Loucy (cell line): ENCODE data around the gene SPAG9.
A peak's percentile ranks its signal among the peaks of the same experiment; 100 is the strongest.

Source experiments
- EZH2phosphoT487 ChIP-seq: fragments of 200-600 bp; IDR thresholded peaks from 2 replicates; pipeline ENCODE4 v1.6.1; 2018; ENCODE audit warnings: antibody characterized with exemption, mild to moderate bottlenecking, moderate library complexity, borderline replicate concordance
- TF ChIP-seq, protein P1 (sequence below): fragments of 200-600 bp; sonication (generic); conservative IDR thresholded peaks from 2 replicates; pipeline ENCODE4 v1.5.1; 2014; ENCODE audit warnings: mild to moderate bottlenecking, antibody characterized with exemption, low read length

DNA sequence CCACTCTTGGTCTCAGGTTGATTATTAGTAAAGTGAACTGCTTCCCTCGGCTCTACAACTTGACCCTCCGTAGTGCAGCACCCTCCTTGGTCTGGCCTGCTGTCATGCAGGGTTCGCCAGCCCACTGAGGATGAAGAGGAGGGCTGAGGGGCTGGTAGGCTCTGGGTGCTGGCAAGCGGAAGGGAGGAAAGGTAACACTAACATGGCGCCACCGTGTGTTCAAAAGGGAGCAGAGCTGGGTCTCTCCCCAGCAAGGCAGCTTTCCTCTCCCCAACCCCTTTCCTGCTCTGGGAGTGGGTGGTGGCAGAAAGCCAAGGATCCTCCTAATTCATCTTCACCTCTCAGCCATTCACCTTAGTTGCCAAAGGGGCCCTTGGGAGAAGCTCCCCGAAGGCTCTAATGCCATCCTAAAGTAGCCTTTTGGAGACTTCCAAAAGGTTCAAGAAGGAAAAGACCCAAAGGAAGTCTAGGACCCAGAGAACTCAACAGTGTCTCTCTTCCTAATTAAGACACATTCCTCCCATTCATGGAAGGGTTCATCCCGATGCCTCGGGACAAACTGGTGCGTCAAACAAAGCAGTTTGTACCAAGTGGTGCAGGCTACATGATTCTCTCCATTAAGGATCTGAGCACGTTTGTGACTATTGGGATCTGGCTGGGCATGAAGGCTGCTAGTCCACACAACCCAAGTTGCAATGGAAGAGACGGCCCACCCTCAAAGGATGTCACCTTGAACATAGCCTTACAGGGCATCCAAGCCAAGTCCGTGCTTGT, 163.7 kb downstream of the SPAG9 start:
- TF ChIP-seq, protein P1, sequence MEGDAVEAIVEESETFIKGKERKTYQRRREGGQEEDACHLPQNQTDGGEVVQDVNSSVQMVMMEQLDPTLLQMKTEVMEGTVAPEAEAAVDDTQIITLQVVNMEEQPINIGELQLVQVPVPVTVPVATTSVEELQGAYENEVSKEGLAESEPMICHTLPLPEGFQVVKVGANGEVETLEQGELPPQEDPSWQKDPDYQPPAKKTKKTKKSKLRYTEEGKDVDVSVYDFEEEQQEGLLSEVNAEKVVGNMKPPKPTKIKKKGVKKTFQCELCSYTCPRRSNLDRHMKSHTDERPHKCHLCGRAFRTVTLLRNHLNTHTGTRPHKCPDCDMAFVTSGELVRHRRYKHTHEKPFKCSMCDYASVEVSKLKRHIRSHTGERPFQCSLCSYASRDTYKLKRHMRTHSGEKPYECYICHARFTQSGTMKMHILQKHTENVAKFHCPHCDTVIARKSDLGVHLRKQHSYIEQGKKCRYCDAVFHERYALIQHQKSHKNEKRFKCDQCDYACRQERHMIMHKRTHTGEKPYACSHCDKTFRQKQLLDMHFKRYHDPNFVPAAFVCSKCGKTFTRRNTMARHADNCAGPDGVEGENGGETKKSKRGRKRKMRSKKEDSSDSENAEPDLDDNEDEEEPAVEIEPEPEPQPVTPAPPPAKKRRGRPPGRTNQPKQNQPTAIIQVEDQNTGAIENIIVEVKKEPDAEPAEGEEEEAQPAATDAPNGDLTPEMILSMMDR = peak; percentile 81
- TF ChIP-seq EZH2phosphoT487 = no peak
